HG03521 (cell line): ENCODE data around the gene PEF1.

ENCODE experiments used
- ATAC-seq: cut with Tn5 transposase; IDR thresholded peaks from one replicate; pipeline ENCODE4 v1.9.1; 2021; ENCODE audit warnings: mild to moderate bottlenecking, moderate library complexity; ENCODE audit not compliant: unreplicated experiment

Gene PEF1

GRCh38 chr1:31586376-31587327 is 58.0 kb downstream of the PEF1 start:
- no peak for ATAC-seq

DNA sequence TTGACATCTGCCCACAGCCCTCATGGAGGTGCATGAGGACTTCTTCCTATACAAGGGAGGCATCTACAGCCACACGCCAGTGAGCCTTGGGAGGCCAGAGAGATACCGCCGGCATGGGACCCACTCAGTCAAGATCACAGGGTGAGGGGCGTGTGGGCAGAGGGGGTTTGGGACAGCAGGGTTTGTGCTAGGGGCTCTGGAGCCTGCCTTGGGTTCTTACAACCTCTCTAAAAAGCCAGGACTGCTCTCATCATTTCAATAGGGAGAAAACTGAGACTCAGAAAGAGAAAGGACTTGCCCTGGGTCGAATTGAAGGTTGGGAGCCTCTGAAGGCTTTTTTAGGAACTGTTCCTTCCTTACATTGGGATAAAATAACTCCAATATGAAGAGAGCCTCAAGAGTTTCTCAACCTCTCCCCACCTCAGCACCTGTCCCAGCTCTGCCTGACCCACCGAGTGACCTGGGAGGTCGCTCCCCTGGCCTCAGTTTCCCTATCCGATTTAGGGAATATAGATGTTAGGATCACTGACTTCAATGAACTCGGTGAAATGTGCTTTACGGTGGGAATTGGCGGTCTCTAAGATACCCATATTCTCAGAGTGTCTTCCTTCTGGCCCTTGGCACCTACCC is 58.8 kb downstream of the PEF1 start:
- no peak for ATAC-seq

- ATAC-seq = no peak
These were observed 59.6 kb downstream of the PEF1 start for GRCh38 chr1:31584869-31585735.

GRCh38 chr1:31583995-31584868 is 60.4 kb downstream of the PEF1 start:
- no peak for ATAC-seq

DNA sequence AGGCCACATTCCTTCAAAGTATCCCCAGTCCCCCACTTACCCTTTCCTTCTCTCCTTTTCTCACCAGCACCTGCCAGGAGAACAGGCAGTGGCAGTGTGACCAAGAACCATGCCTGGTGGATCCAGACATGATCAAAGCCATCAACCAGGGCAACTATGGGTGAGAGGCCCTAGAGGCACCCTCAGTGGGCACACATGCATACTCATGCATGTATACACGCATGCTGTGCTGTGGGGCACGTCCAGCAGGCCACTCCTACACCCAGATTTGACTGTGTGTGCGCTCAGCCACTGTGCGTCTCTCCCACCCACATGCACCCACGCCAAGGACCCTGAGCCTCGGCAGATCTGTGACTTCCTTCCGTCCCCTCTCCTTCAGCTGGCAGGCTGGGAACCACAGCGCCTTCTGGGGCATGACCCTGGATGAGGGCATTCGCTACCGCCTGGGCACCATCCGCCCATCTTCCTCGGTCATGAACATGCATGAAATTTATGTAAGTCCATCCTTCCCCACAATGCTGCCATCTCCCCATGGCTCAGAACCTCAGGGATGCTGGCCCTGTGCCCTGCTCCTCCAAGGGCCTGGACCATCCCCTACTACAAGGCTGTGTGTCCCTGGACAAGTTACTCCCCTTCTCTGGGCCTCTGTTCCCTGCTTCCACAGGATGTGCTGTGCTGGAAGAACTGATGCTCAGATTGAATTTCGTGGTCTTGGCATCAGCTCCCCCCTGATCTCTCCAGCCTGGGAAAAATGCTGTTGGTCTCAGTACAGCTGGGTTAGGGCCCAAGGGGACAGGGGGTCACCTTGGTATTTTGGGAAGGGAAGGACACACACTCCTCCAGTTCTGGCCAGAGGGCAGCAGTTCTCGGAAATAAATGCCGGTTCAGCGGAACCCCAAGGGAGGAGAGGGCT is 61.3 kb downstream of the PEF1 start:
- ATAC-seq = no peak

DNA sequence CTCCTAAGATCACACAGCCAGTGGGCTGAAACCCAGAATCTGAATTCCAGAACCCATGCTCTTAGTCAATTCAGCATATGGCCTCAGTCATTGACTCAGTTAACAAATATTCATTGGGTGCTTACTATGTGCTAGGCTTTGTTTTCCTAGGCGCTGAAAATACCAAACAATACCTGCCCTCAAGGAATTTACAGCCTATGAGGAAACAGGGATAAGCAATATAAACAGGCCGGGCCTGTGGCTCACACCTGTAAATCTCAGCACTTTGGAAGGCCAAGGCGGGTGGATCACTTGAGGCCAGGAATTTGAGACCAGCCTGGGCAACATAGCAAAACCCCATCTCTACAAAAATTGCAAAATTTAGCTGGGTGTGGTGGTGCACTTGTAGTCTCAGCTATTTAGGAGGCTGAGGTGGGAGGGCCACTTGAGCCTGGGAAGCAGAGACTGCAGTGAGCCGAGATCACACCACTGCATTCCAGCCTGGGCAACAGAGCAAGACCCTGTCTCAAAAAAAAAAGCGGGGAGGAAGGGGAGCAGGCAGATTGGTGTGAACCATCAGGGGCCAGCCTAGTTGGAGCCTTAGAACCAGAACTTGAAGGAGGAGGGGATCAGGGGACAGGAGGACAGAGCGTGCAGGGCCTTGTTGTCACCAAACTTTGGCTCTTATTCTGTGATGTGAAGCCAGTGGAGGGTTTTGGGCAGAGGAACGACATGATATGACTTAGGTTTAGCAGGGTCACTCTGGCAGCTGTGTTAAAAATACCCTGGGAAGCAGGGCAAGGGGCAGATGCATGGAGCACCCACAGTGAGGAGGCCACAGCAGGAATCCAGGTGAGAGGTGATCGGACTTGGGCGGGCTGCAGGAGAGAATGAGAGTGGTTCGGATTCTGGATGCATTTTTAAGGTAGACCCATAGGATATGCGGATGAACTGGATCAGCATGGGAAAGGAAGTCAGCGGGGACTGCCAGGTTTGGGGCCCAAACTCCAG is 62.6 kb downstream of the PEF1 start:
- no peak for ATAC-seq

GRCh38 chr1:31580891-31581603 is 63.6 kb downstream of the PEF1 start:
- no peak for ATAC-seq

DNA sequence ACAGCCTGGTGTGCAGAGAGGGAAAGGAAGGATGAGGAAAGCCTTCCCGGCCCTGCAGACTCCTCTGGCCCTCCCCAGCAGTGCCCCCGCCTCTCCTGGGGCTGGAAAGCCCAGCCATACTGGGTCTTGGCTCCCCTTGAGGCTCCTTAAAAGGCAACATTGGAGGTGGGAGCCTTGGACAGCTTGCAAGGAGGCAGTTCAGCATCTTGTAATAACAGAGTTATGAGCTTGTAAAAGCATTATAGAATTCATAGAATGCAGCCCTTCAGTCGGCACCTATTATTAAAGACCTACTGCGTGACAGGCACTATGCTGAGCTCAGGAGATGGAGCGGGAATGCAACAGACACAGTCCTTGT is 64.2 kb downstream of the PEF1 start:
- ATAC-seq = no peak
